Ramos (cell line): ENCODE results near the gene FHIT.
"Not testable (repeated sequence)": the region's sequence is repeated elsewhere in the genome, so short reads cannot be mapped to it uniquely, and the experiment has no call there.

Experiments
- in situ Hi-C: fragments of 300-500 bp; cut with MboI; formaldehyde crosslinking; loops from one replicate; pipeline ENCODE4 v1.14.3; 2022; ENCODE audit warnings: low sequenced_read_pairs; ENCODE audit not compliant: unreplicated experiment

Gene FHIT

DNA sequence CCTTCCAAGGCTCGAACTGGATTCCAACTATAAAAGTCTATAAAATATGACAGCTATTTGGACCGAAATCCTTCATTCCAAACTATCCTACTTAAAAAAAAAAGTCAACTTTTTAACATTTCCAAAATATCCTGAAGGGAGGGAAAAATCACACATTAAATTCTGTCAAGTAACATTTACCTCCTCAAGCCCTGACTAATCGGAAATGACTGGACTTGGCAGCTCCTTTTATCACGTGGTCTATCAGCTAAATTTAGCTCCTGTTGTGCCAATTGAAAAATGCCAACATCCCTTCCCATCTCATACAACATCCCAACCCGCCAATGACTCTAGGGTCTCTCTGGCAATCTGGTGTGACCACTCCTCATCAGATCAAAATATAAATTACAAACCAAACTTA lies 297.9 kb downstream of the FHIT start:
- in situ Hi-C loops, result no loop called here

DNA sequence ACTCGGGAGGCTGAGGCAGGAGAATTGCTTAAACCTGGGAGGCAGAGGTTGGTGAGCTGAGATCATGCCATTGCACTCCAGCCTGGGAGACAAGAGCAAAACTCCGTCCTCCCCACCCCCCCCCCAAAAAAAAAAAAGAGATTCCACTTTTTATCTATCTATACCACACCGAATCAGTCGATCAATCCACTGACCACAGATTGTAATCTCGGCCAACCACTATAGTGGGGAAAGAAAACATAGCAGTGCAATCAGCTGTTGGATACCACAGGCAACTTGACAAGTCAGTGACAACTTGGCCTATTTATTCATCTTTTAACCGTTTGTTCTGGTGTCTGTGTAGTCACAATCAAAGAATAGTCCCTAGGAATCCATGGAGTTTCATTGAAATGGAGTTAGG lies 299.2 kb downstream of the FHIT start:
- in situ Hi-C loops, result no loop called here

DNA sequence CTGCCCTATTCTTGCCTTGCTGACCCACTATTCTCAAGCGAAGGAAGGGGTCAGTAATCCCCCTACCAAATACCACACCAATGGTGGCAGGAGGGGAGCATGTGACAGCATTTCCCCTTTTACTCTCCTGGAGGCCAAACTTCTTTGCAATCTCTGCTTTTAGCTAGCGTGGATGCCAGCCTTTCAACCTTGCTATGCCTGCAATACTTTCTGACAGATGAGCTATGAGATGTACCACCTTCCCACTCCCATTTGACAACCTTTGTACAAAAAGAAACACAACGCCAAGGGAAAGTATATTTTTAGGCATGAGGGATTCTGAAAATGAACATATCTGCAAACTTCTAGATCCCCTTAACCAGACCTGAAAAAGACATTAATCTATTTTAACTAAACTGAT lies 302.1 kb downstream of the FHIT start:
- in situ Hi-C loops, result no loop called here

DNA sequence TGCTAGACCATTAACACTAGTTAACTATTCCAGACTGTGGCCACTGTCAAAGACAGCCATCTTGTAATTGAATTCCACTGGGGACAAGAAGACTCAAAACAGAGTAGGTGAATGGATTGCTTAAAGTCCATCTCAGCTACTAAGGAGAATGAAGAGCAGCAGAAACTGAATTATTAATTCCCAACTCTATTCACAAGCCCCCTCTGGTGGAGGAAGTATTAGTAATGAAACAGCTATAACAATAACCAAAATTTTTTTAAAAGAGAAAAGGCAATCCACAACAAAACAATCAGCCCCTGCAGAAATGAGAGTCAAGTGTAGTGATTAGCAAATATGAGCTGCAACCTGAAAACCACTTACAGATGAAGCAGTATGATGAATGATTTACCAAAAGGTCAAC lies 302.8 kb downstream of the FHIT start:
- in situ Hi-C loops, result no loop called here

DNA sequence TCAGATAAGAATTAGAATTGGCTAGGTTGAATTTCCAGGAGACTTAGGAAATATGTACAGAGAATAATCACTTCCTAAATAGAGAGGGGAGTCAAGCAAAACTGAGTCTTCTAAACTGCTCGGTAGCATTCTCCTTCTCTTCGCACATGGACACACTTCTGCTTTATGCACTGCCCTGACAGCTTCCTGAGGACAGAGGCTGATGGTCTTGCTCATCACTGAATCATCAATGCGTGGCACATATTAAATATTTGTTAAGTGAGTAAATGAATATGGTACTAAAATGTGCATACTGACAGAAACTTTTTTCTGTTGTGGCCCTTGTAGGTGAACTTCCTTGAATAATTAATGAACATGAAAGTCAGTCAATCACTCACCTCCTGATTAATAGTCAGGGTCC lies 315.5 kb downstream of the FHIT start:
- in situ Hi-C loops, result no loop called here

DNA sequence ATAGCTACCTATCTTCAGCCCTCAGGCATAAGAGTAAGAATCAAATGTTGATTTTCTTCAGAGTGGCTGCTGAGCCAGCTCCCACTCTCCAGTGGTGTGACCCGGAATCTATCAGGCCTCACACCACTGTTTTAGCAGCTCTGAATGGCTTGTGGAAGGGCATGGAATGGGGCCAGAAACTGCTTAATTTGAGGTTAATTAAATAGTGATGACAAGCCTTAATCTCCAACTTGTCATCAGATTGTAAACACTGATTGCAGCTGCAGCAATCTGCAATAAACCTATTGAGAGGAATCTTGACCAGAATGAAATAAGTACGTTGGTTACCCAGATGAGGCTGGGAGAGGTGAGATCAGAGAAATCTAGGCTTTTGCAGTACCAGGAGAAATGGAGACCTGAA lies 317.4 kb downstream of the FHIT start:
- in situ Hi-C loops, result no loop called here

DNA sequence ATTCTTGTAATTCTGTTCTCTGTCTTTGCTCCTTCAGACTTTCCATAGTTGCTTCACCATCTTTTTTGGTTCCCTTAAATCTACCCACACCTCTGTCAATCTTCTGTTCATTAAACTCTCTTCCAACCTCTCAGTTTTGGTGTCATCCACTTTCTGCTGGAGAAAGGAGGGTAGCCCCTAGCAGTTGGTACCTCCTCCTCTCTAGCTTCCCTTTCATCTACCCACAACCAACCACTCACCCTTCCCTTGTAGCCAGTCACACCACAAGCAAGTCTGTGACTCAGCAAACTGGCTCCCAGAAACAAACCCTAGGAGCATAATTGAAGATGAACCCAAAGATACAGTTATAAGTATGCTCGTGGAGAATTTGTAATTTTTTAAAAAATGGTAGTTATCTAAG lies 318.6 kb downstream of the FHIT start:
- in situ Hi-C loops, result no loop called here

DNA sequence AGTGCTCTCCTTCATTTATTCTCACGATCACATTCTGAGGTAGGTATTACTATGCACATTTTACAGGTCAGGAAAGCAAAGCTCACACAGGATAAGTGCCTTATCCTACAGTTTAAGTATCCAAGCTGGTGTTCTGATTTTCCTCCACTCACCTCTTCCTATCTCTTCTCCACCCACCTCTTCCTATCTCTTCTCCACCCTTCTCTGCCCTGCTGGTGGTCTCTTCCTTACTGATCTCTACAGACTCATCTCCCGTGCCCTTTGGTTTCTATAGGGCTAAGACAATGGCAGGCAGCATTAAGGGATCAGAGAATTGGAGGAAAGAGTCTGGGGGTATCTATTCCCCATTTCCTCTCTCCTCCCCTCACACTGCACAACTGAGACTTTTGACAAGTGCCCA lies 319.1 kb downstream of the FHIT start:
- in situ Hi-C loops, result no loop called here

DNA sequence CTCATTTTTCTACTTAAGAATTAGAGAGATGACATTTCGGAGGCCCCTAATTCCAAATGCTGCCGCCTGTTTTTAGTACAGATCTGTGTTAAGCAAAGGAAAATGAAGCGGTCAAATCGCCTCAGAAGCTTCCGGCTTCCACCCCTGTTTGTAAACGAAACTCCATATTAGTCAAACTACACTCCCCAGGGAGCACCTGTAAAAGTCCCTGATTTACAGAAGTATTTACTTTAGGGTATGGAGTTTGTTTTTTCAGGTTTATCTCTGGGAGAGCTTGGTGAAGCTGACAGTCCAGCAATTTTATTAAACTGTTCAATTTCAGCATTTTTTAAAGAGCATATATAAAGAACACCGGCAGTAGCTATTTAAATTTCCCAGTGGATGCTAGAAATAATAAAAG lies 319.8 kb downstream of the FHIT start:
- in situ Hi-C loops, result no loop called here

DNA sequence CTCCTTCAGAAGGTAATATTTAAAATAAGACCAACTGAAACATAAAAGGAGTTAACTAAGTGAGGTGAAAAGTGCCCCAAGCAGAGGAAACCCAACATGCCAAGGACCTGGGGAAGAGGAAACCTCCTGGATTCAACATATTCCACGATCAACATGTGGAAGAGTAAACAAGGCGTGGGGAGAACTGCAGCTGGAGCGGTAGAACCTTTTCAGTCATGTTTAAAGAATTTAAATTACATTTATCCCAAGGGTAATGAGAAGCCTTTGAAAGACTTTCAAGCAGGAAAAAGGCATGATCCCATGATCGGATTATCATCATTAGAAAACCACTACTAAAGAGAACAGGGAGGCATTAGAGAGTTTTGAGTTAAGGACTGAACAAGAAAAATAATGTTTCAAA lies 330.7 kb downstream of the FHIT start:
- in situ Hi-C loops, result no loop called here

DNA sequence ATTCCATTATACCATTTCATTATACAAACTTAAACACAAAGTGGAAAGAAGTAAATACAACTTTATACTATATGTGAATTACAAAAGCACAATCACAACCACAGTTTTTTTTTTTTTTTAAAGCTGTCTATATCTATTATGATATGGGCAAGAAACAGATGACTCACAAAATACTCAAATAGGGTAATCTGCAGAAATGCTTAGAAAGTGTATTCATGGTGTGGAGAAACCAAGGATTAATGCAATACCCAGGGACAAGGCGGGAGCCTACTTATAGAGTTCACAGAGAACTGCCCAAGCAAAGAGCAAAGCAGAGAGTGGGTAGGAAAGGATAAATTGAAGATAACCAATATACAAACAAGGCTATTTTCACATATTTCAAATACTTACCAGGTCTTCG lies 332.0 kb downstream of the FHIT start:
- in situ Hi-C loops, result no loop called here

DNA sequence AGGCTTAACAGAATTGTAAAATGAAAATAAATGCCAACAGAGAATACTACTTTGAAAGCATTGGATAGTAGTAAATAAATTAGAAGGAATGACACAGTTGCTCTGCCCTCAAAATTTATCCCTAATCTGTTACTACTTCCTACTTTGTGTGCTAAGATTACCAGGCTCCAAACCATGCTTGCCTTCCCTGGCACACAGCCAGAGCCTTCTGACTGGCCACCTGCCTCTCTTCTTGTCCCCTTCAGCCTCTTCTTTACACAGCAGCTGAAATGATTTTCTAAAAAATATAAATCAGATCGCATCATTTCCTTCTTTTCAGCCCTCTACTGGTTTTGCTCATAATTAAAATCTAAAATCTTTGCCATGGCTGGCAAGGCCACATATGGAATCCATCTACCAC lies 334.1 kb downstream of the FHIT start:
- in situ Hi-C loops, result no loop called here

DNA sequence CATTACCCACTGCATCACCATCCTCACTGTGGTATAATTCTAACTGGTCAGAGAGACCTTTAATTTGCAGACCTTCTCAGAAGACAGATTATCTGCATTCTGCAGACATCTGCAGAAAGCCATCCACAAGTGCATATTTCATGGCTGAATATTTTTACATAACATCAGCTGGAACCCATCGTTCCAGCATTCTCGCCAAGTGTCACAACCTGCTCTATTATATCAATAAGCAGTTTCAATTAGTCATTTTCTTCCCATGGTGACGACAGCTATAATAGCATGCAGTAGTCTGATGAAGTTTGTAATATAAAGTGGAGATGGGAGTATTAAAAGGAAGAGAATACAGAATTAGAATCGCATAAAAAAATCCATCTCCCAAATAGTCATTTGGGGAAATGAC lies 334.7 kb downstream of the FHIT start:
- in situ Hi-C loops, result no loop called here

DNA sequence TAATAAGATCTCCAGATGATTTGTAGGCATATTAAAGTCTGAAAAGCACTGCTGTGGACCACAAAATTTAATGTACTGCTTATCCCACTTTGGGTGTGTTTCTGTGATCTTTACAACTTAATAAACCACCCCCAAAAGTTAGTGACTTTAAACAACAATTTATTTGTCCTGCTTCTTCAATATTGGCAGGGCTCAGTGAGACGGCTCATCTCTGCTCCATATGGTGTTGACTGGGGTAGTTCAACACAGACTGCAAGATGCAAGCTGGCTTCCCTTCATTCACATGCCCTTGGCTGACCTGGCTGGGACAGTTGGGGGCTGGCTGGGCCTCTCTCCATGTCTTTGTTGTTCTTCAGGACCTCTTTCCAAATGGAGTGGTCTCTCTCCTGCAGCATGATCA lies 337.8 kb downstream of the FHIT start:
- in situ Hi-C loops, result no loop called here

DNA sequence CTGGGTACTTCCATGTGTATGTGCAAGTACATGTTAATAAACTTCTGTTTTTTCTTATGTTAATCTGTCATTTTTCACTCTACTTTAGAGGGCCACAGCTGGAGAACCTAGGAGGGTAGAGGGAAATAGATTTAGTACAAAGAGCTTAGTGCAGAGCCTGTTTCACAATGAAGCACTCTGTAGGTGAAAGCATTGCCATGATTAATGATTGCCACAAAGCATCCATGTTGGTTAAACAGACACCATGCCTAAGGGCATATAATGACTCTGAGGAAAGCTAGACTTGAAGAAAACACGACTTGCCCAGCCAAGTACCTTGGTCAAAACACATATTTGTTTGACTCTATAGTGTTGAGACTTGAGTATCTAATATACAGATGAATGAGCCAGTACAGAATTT lies 338.4 kb downstream of the FHIT start:
- in situ Hi-C loops, result no loop called here

DNA sequence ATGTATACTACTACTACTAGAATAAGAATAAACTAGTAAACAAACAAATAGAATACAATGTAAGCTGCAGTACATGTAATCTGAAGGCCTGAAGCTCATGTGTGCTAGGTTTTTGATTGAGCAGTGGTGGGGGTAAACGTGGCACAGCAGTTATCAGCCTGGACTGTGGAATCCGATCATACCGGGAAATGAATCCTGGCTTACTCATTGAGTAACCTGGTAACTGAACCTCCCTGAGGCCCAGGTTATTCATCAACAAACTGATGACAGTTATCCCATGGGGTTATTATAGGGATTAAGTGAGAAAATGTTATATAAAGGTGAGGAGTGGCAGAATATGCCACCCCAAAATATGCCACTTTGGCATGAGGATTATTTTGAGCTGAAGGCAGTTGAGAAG lies 339.1 kb downstream of the FHIT start:
- in situ Hi-C loops, result no loop called here

DNA sequence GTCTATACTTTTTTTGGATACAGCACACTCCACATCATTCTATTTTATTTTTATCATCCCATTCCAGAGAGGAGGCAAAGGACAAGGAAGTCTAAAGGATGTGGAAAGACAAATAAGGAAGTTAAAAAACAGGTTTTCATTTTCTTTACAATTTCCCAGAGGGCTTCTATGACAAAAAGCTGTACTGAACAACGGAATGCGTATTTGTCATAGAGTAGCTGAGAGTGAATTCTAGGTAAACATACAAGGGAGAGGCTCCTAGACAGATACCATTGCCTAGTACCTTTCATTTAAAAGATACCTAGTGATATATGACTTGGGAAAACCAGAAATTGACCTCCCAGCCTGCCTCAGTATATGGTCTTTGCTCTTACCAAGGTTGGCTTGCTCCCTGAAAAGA lies 341.7 kb downstream of the FHIT start:
- in situ Hi-C loops, result no loop called here

DNA sequence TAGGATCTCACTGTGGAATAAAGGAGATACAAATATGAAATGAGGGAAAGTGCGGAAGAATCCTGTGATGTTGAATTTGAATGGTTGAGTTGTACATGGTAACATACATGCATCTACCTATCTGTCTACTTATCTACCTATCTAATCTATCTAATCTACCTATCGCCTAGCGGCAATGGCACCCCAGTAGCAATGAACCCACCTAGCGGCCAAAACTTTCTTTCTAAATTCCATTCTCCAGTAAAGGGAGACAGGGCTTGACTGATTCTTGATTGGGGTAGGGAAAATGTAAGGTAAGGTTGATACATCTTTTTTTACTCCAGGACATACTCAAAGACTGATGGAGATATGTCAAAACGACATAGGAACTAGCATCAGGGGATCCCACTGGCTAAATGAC lies 345.0 kb downstream of the FHIT start:
- in situ Hi-C loops, result no loop called here

DNA sequence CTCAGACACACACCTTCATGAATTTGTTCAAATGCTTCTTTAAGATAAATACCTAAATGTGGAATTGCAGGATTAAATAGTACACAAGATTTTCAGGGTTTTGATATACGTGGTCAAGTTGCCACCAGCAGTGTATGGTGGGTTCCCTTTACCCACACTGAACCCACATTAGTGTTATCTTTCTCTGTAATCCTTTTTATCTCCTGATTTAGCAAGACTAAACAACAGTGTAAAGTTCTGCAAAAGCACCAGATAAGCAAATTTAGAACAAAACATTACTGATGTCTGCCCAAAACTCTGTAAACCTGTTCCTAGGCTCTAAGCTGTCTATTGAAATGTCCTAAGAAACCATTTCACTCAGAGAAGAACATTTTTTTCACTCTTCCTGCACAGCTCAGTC lies 352.9 kb downstream of the FHIT start:
- in situ Hi-C loops, result no loop called here

DNA sequence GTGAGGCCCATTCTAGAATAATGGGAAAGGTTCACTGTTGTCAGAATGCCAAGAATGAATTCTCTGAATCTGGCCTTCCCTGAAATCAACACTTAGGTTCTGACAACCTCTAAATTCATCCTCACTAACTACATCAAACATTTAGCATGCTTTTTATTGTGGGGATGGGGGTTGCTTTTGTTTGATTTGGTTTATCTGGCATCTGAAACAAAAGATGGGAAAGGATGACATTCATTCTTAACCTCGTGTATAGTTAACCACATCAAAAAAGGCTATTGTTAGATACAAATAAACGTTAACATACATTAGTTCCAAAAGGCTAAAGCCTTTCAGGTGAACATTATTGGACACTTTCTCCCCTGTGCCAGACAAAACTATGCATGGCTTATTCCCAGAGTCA lies 357.3 kb downstream of the FHIT start:
- in situ Hi-C loops, result no loop called here

DNA sequence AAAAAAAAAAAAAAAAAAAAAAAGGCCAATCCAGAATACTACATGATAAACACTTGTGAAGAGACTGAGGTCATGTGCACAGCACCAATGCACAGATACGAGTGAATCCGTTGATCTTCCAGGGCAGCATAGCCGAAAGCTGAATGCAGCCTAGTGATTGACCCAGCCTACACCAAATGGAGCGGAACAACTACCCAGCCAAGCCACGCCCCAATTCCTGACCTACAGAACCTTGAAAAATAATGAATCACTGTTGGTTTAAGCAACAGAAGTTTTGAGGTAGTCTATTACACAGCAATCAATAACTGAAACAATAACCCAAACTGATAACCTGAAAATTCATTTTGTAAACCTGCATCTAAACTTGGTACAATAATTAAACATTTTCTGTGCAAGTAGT lies 361.0 kb downstream of the FHIT start:
- in situ Hi-C loops, result no loop called here

DNA sequence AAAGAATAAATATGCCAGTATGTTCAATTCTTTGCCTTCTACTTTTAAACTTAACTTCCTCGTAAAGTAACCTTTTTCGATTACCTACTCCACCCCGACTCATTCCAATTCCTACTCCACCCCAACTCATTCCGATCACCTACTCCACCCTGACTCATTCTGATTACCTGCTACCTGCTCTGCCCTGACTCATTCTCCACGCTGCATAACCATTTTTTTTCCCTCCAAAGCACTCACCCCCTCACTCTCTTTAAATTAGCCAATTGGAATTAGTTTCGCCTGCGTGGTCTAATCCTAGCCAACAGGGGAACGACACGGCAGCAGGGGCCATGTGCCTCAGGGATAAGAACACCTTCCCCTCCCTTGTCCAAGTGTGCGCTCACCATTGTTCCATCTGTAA lies 362.3 kb downstream of the FHIT start:
- in situ Hi-C loops, result not testable (repeated sequence)

DNA sequence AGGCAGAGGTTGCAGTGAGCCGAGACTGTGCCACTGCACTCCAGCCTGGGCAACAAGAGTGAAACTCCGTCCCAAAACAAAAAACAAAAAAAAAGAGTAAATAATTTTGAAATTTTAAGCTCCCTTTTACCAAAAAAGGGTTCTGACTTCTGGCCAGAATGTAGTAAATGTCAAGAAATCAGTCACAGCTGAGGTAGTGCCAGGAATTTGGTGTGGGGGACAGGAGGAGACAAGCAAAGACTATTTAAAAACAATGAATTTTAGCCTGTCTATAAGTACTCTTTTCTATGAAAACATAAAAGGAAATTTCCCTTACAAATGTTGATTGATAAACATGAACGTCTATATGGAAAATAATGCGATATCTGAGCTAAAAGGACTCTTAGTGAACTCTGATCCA lies 363.7 kb downstream of the FHIT start:
- in situ Hi-C loops, result no loop called here
